Progenitor cell of endocrine pancreas (in vitro differentiated cells): ENCODE data around the gene NLRC5. TPM values are rescaled to one million over a fixed set of nuclear protein-coding genes. Genes with fewer than 3 reads are reported as not detected.

Experiments
- DNase-seq: peaks from one replicate; pipeline ENCODE4 v3.0.0; 2021; ENCODE audit warnings: low spot score; ENCODE audit not compliant: unreplicated experiment
- H3K27ac Mint-ChIP-seq: 2 replicates; pipeline ENCODE4 v1.8.0; 2021; ENCODE audit warnings: mild to moderate bottlenecking, moderate library complexity, mixed read lengths
- H3K27me3 Mint-ChIP-seq: 2 replicates; pipeline ENCODE4 v1.8.0; 2021; ENCODE audit warnings: mixed read lengths
- H3K36me3 Mint-ChIP-seq: 2 replicates; pipeline ENCODE4 v1.8.0; 2022; ENCODE audit warnings: mixed read lengths; ENCODE audit not compliant: insufficient read depth
- H3K4me1 Mint-ChIP-seq: 2 replicates; pipeline ENCODE4 v1.8.0; 2021; ENCODE audit warnings: low read depth, mixed read lengths
- H3K4me3 Mint-ChIP-seq: 2 replicates; pipeline ENCODE4 v1.8.0; 2021; ENCODE audit warnings: low read depth, mild to moderate bottlenecking, moderate library complexity, mixed read lengths
- H3K9me3 Mint-ChIP-seq: 2 replicates; pipeline ENCODE4 v1.8.0; 2021; ENCODE audit warnings: low read depth, mixed read lengths
- total RNA-seq: library from RNA; stranded (reverse); gene quantifications from 2 replicates; pipeline ENCODE4 v1.2.1, GENCODE V29; 2021
- TF ChIP-seq, protein P1 (sequence below): fragments of 200-600 bp; sonication (generic); IDR thresholded peaks from one replicate; pipeline ENCODE4 v1.5.0; 2021; ENCODE audit warnings: antibody characterized with exemption, mild to moderate bottlenecking; ENCODE audit not compliant: unreplicated experiment

NLRC5 gene
- total RNA-seq, 1 donor from 2014 or later = not detected

DNA sequence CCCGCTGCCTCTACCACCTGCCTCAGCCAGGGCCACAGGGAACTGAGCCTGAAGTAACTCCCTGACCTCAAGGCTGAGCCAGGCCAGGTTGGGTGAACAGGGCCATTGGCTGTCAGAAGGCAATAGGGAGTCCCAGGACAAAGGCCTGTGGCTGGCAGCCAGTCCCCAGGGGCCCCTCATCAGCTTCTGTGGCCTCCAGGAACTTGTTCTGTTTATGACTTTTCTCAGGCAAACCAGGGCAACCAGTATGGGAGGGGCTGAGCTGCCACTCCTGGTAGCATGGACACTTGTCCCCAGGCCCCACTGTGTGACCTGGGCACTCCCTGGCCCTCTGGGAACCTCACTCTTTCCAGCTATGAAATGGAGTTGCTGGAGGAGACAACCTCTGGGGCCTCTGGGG is 143.1 kb downstream of the NLRC5 start:
- Mint-ChIP-seq H3K36me3 (no peaks in the 10 kb centered on the region), H3K4me1 (peaks cover 5% of the 10 kb centered on the region), H3K4me3 (no peak overlapping the region), H3K9me3 (no peaks in the 10 kb centered on the region), H3K27ac (peak overlapping the region; percentile 37), H3K27me3 (no peaks in the 10 kb centered on the region)
- no peak for DNase-seq
- TF ChIP-seq, protein P1, sequence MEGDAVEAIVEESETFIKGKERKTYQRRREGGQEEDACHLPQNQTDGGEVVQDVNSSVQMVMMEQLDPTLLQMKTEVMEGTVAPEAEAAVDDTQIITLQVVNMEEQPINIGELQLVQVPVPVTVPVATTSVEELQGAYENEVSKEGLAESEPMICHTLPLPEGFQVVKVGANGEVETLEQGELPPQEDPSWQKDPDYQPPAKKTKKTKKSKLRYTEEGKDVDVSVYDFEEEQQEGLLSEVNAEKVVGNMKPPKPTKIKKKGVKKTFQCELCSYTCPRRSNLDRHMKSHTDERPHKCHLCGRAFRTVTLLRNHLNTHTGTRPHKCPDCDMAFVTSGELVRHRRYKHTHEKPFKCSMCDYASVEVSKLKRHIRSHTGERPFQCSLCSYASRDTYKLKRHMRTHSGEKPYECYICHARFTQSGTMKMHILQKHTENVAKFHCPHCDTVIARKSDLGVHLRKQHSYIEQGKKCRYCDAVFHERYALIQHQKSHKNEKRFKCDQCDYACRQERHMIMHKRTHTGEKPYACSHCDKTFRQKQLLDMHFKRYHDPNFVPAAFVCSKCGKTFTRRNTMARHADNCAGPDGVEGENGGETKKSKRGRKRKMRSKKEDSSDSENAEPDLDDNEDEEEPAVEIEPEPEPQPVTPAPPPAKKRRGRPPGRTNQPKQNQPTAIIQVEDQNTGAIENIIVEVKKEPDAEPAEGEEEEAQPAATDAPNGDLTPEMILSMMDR = no peak

DNA sequence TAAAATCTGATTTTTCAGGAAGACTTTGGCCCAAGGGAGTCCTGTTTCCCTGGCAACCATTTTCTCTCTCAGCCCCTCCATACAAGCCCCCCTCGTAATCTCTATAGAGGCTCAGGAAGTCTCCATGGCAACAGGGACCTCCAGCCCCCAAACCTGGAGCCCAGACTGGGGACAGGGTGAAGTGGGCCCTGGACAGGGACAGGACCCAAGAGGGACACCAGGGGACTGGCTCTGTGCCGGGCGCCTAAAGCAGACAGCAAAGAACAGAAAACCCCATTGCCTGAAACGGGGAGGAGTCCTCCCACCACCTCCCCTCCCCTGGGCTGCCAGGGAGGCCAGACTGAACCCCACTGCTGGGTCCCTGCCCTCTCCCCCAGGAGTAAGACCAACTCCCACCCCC is 143.7 kb downstream of the NLRC5 start:
- DNase-seq = no peak
- TF ChIP-seq, protein P1 = no peak
- Mint-ChIP-seq H3K36me3 (no peaks in the 10 kb centered on the region), H3K9me3 (no peaks in the 10 kb centered on the region), H3K27me3 (peaks cover 2% of the 10 kb centered on the region), H3K4me3 (no peak overlapping the region), H3K27ac (no peak overlapping the region), H3K4me1 (peaks cover 5% of the 10 kb centered on the region)

Other genes starting within 250 kb of the NLRC5 start
- not detected in 2 replicates for gene SLC12A3, start 124.3 kb upstream of the NLRC5 start, total RNA-seq
- gene HERPUD1, start 57.4 kb upstream of the NLRC5 start, total RNA-seq = 70.0 and 85.9 TPM in 2 replicates
- not detected in 2 replicates for gene CETP, start 27.6 kb upstream of the NLRC5 start, total RNA-seq
- gene CPNE2, start 103.0 kb downstream of the NLRC5 start, total RNA-seq = 6.7 and 10.1 TPM in 2 replicates
- gene PSME3IP1, start 196.5 kb downstream of the NLRC5 start, total RNA-seq = 101 and 115 TPM in 2 replicates
- 57.4 and 63.7 TPM in 2 replicates for gene RSPRY1, start 196.8 kb downstream of the NLRC5 start, total RNA-seq